ENCODE measurements around the gene DYNLT1.
"Not testable (repeated sequence)": the region's sequence is repeated elsewhere in the genome, so short reads cannot be mapped to it uniquely, and the experiment has no call there.

DYNLT1 gene

DNA sequence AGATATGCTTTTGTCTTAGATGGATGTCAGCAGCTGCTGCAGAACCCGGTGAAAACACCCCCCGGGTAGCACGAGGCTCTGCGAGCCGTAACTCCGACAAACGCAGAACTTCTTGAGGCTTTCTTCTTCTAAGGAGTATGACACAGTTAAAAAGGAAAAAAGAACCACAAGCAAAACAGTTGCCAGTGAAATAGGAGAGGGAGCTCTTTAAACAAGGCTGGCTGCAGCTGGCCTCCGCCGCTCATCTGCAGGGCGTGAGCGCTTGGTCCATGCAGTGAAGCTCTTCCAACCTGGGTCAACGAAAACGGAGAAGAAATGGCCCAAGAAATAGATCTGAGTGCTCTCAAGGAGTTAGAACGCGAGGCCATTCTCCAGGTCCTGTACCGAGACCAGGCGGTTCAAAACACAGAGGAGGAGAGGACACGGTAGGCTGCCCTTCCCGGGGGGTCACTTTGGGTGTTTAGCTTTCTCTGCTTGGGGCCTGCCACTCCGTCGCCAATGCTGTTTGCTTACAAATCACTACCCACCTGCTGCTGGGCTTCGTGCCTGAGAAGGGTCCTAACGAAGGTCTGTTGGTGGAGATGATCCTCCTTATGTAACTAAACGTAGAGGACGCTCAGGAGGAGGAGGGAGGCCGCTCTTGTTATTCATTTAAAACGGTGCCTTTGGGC, 18.5 kb upstream of the DYNLT1 start:
- no peak for DNase-seq

GRCh38 chr6:158662607-158662953, 18.0 kb upstream of the DYNLT1 start:
- DNase-seq = no peak

DNA sequence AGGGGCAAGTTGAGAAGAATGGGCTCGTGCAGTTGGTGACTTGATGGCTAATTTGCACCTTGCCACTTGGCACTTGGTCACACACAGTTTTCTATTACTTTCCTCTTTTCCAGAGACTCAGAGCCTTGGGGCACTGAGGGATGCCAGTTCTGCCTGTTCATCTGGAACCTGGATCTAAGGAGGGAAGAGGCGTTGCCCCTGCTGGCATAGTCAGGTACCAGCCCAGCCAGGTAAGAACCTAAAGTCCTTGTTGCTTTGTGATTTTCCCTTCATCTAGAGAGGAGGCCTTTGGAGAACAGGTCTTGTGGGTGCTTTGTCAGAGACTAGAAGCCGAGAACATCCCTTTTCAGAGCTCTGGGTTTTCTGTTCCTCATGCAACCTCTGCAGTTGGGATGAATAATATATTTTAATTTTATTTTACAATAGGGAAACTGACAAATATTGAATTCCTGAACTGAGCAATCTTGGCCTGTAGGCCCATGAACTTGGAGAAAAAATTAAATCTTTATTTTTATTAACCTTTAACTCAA, 16.7 kb upstream of the DYNLT1 start:
- DNase-seq = no peak

DNA sequence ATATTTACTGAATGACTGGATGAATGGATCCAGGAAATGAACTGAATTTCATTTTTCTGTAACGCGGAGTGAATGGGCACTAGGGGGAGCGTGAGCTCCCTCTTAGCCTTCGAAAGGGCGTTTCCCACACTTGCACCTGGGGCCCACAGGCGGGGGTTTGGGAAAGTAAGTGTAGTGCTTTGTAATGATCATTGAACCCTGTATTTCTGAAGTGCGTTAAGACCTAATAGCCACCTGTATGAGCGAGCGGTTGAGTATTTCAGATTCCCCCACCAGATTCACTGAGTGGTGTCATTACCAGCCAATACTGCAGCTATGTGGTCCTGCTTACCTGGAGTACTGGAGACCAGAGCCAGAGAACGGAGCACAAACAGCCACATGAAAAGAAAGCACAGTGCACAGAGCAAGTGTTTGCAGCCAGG, 15.8 kb upstream of the DYNLT1 start:
- DNase-seq = no peak

- DNase-seq = not testable (repeated sequence)
These were observed 12.4 kb upstream of the DYNLT1 start for GRCh38 chr6:158656986-158657385.

GRCh38 chr6:158655569-158656450, 11.3 kb upstream of the DYNLT1 start:
- no peak for DNase-seq

DNA sequence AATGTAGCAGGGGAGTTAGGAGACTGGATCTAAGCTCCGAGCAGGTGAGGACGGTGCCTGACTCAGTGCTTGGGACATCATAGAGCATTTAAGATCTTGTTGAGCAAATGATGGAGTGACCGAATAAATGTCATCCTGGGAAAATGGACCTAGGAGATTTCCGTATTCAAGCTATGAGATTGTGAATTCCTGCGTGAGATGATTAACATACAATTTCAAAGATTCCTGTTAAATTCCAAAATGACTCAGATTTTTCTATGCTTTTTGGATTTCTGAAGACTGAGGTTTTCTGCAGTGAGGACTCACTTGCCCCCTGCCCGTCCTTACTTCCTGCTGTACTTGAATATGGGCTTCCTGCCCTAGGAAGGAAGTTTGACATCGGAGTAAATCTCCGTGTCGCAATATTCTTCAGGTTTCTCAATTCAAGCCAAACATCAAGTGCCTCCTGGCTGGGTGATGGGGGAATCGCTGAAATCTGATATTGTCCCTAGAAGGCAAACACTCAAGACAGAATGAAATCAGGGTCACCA, 10.5 kb upstream of the DYNLT1 start:
- DNase-seq = no peak

GRCh38 chr6:158654498-158654897, 10.0 kb upstream of the DYNLT1 start:
- no peak for DNase-seq

DNA sequence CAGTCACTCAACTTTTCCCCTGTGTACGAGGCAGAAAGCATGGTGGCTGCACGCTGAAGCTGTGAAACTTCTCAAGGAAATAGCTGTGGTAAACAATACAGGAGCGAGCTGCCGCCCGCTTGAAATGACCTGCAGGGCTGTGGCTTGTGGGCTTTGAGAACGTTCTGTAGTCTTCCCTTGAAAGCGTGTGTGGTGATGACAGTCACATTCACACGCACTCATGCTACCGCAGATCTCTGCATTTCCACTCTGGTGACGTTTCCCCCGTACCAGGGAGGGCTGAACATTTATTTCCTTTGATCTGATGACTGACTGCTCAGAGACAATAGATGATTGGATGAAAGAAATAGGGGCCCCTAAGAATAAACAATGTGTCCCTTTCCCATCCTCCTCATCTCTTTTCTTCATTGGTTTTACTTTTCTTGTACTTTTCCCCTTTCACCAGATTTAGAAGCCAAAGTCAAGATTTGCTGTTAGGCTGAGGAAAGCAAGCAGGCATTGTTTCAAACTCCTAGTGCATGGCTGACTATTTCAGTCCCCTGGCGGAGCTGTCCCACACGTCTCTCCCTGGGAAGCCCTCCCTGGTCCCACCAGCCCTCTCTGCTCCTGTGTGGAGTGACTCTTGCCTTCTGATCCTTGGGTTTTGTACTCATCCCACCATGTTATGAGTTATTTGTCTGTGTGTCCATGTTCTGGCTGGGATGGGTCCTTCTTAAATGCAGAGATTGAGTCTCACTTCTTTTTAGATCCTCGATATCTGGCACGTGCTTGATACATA, 9.2 kb upstream of the DYNLT1 start:
- DNase-seq = peak; percentile 94

GRCh38 chr6:158651981-158652737, 7.6 kb upstream of the DYNLT1 start:
- not testable (repeated sequence) for DNase-seq

DNA sequence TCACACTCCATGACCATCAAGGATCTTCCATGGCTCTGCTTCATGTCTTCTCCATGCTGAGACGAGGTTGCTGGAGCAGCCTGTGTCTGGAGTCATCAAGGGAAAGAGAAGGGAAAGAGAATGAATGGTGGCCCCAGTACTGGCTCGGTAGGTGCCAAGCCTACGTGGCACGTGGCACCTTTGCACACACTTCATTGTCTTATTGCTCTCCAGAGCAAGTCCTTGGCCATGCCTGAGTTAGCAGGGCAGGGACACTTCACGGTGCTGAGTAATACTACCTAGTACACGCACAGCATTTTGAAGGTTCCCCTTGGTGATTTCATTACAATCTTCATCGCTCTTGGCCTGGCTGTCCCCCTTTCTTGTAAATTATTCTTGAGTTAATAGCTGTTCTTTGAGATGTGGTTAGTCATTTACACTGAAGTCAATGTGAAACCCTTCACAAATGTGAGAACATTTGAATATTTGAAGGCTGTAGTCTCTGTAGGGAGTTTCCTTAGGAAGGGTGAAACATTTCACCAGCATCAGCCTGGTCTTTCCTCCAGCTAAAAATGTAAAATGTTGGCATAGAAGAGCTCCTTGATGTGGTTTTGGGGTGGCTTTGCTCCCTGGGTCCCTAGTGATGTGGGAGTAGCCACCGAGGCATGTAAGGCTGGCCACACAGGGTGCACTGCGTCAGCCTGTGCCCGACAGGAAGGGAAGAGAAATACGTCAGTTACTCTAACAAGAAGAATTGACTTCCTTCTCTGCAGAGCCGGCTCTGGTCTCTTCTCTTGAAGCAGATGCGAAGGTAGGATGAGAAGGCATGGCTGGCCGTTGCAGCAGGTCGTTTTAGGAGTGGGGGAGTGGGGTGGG, 5.0 kb upstream of the DYNLT1 start, which contains the start of gene SYTL3:
Gene SYTL3 (plus strand): TSS at position 766 of the 855 bp plus-strand sequence. CDS start 13,215 bp downstream, outside the sequence.
- DNase-seq = peak; percentile 95

- DNase-seq = no peak
These were observed 4.2 kb upstream of the DYNLT1 start for GRCh38 chr6:158648682-158649131.

GRCh38 chr6:158647501-158647900, 3.0 kb upstream of the DYNLT1 start:
- DNase-seq = no peak

DNA sequence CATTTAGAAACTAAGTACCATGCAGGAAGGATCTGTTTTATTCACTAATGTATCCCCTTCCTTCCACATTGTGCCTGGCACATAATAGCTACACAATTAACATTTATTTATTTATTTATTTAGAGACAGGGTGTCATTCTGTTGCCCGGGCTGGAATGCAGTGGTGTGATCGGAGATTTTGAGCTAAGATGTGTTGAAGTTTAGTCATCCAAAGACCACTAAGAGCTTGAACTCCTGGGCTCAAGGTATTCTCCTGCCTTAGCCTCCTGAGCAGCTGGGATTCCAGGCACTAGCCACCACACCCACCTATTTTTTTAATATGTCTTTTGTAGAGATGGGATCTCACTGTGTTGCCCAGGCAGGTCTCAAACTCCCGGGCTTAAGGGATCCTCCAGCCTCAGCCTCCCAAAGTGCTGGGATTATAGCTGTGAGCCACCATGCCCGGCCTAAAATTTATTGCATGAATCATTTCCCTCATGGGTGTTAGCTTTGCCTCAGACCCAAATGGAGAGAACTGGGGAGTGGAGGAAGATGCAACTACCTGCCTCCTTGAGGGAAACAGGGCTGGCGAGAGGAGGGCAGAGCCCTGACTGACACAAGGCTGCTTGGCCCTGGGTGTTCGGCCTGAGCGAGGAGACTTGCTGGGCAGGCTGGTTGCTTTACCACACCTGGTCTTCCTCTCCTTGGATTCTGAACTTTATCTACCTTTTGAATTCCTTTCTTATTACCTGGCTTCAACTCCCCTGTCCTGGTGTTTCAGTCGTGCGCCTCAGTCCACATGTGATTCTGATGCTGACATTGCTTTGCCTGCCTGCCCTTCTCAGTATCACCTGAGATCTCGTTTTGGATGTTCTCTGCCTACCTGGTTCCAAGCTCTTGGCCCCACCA, 1.7 kb upstream of the DYNLT1 start:
- DNase-seq = no peak

DNA sequence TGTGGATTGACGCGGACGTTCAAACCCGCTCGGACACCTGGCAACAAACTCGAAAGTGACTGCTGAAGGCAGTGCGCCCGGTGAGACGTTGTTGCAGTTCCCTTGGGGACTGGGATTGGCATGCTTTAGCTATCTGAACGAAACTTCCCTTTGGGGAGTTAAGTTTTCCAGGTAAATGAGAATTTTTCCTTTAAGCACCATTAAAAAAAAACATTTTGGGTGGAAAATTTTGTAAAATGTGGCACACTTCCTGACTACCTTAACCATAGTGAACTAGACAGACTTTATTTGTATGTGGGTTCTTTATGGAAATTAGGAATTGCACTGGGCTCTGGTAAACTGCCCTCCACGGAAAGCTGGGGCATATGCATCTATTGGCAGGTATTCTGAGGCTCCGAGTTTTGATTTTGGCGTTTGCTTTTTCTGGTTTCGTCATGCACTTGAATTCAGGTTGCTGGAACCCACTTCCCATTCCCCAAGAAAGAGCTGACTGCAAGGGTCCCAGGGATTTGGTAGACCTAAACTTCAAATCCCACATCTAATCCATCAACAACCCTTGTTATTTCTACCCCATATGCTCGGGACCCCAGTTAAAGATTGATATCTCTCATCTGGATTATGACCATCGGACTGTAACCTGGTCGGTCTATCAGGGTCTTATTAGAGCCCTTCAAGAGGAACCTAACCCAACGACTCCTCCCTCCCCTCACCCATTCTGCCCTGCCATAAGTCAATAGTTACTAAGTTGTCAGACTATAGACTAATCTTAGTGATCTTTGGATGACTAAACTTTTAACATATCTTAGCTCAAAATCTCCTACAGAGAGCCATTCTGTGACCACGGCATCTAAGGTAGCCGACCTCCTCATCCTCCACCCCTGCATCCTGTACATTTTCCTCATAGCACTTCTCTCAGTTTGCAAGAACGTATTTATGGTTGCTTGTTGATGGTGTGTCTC, 800 bp upstream of the DYNLT1 start:
- DNase-seq = peak; percentile 52

- DNase-seq = no peak
These were observed 710 bp downstream of the DYNLT1 start for GRCh38 chr6:158643836-158644230.

- no peak for DNase-seq
These were observed 2.4 kb downstream of the DYNLT1 start for GRCh38 chr6:158642097-158642601.

DNA sequence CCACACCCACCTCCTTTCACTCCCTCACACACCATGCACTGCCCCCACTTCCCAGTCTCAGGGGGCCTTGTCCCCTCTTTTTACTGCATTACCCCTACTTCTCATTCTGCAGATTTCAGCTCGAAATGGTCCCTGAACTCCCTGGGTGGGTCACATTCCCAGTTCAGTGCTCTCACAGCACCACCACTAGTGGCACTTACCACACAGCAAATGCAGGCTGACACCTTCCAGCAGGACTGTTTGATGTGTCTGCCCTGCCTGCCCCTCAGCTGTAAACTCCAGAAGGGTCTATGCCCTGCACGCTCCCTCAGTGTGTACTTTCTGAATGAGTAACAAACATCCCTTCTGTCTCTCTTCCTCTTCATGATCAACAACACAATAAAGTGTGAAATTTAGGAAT, 4.0 kb downstream of the DYNLT1 start:
- no peak for DNase-seq

All from stimulated activated CD4-positive, alpha-beta T cell treated with anti-CD3 and anti-CD28 coated beads, Interleukin-1b, Interleukin-23, amount 100 ng/mL, for 48 hours (primary cell).